Loucy (cell line): ENCODE measurements around the gene PKN1.

Experiments used
- CTCF ChIP-seq: fragments of 200-600 bp; sonication (generic); conservative IDR thresholded peaks from 2 replicates; pipeline ENCODE4 v1.5.1; 2014; ENCODE audit warnings: mild to moderate bottlenecking, antibody characterized with exemption, low read length
- EZH2phosphoT487 ChIP-seq: fragments of 200-600 bp; IDR thresholded peaks from 2 replicates; pipeline ENCODE4 v1.6.1; 2018; ENCODE audit warnings: antibody characterized with exemption, mild to moderate bottlenecking, moderate library complexity, borderline replicate concordance

GRCh38 chr19:14400951-14401431, 32.1 kb upstream of the PKN1 start:
- TF ChIP-seq CTCF (no peak), EZH2phosphoT487 (no peak)
